ENCODE data around the gene ARL5A. TPM values are rescaled to one million over a fixed set of nuclear protein-coding genes. Genes with fewer than 3 reads are reported as not detected.

ARL5A gene
- total and polyA plus RNA-seq, 2 donors (not counting 1 experiment from before 2014, with no cell fraction given): 29.8 to 40.3 TPM

DNA sequence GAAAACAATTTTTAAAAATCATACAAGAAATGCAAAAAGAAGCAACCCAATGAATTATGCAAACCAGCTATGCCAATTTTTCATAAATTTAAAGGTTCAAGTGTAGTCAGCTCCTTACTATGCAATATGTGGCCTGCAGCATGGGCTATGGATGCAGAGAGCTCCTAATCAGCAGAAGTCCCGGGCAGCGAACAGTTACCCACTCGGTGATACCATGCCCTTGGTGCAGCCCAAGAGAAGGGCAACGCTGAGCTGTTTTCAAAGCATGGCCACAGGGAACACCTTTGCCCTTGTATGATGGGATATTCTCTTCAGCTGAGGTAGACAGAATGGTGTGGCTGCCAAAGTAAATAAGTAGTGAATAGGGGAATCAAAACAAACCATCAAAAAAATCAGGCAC, 17.3 kb upstream of the ARL5A start:
- H2AFZ ChIP-seq (ENCODE audit: low read length): no peak overlapping the region
- no peaks in the 10 kb centered on the region for H3K27me3 ChIP-seq (ENCODE audit: control insufficient read depth, insufficient read depth, low read length)
- no peaks in the 10 kb centered on the region for H3K79me2 ChIP-seq (ENCODE audit: control insufficient read depth, insufficient read depth, low read length)
- no peak overlapping the region for H3K4me3 ChIP-seq (replicated peaks in 1 of 4; ENCODE audit: control extremely low read depth in 1 of 4, insufficient read depth in 1 of 4, low read depth in 3 of 4, low read length in 4 of 4)
- no peaks in the 10 kb centered on the region for H3K36me3 ChIP-seq (ENCODE audit: control insufficient read depth, insufficient read depth, low read length)
- H3K4me2 ChIP-seq (ENCODE audit: extremely low read depth, insufficient read depth, low read length): no peak overlapping the region
- DNase-seq (ENCODE audit: low read depth in 2 of 2): no peak
- H3K9me3 ChIP-seq (ENCODE audit: control insufficient read depth, insufficient read depth, low read depth, low read length): no peaks in the 10 kb centered on the region
- H4K20me1 ChIP-seq (ENCODE audit: control insufficient read depth, extremely low read depth, insufficient read depth, low read length): no peaks in the 10 kb centered on the region
- no peaks in the 10 kb centered on the region for H3K4me1 ChIP-seq (ENCODE audit: control insufficient read depth, extremely low read depth, insufficient read depth, low read length)
- no peak overlapping the region for H3K9ac ChIP-seq (ENCODE audit: insufficient read depth, low read length)
- TF ChIP-seq, protein P1, sequence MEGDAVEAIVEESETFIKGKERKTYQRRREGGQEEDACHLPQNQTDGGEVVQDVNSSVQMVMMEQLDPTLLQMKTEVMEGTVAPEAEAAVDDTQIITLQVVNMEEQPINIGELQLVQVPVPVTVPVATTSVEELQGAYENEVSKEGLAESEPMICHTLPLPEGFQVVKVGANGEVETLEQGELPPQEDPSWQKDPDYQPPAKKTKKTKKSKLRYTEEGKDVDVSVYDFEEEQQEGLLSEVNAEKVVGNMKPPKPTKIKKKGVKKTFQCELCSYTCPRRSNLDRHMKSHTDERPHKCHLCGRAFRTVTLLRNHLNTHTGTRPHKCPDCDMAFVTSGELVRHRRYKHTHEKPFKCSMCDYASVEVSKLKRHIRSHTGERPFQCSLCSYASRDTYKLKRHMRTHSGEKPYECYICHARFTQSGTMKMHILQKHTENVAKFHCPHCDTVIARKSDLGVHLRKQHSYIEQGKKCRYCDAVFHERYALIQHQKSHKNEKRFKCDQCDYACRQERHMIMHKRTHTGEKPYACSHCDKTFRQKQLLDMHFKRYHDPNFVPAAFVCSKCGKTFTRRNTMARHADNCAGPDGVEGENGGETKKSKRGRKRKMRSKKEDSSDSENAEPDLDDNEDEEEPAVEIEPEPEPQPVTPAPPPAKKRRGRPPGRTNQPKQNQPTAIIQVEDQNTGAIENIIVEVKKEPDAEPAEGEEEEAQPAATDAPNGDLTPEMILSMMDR (conservative IDR thresholded peaks at IDR 0.05 in 1 of 2, IDR thresholded peaks at IDR 0.05 in 1 of 2; ENCODE audit: low read depth in 1 of 2, low read length in 2 of 2): no peak
- TF ChIP-seq EZH2 (IDR thresholded peaks at IDR 0.05; ENCODE audit: low read length, missing control alignments): no peak
- no peak overlapping the region for H3K27ac ChIP-seq (ENCODE audit: insufficient read depth, low read length)

DNA sequence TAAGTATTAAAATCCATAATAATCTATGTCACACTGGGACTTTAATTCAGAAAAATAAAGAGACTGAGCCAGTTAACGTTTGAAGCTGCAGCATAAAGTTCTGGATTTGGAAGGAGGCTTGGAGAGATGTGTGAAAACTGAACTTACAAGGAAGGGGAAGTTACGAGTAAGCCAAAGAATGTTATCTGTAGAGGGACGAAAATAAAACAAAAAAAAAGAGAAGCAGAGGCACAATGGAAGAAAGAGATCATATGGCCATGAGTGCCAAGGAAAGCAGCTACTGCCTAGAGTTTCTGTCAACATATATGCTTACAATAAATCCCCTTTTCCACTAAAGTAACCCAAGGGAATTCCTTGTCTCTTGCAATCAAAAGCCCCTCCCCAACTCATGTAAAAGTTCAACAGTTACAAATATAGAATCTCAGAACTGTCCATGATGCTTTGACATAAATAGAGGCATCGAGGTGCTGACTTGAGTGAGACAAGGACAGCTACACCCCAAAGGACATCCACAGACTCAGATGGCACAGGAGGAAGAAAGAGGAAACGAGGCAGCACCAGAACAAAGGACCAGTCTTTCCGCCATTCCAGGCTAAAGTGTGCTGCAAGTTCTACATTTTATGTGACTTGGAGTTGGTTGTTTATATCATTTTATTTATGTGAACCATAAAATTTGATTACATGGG, 16.1 kb upstream of the ARL5A start:
- Histone ChIP-seq H3K27me3 (ENCODE audit: control insufficient read depth, insufficient read depth, low read length) (no peaks in the 10 kb centered on the region), H3K36me3 (ENCODE audit: control insufficient read depth, insufficient read depth, low read length) (no peaks in the 10 kb centered on the region), H3K4me1 (ENCODE audit: control insufficient read depth, extremely low read depth, insufficient read depth, low read length) (no peaks in the 10 kb centered on the region), H3K9me3 (ENCODE audit: control insufficient read depth, insufficient read depth, low read depth, low read length) (no peaks in the 10 kb centered on the region), H3K4me2 (ENCODE audit: extremely low read depth, insufficient read depth, low read length) (no peak overlapping the region), H3K27ac (ENCODE audit: insufficient read depth, low read length) (no peak overlapping the region), H3K79me2 (ENCODE audit: control insufficient read depth, insufficient read depth, low read length) (no peaks in the 10 kb centered on the region), H3K9ac (ENCODE audit: insufficient read depth, low read length) (no peak overlapping the region), H2AFZ (ENCODE audit: low read length) (no peak overlapping the region), H3K4me3 (replicated peaks in 1 of 4; ENCODE audit: control extremely low read depth in 1 of 4, insufficient read depth in 1 of 4, low read depth in 3 of 4, low read length in 4 of 4) (no peak overlapping the region), H4K20me1 (ENCODE audit: control insufficient read depth, extremely low read depth, insufficient read depth, low read length) (no peaks in the 10 kb centered on the region)
- TF ChIP-seq, protein P1 (conservative IDR thresholded peaks at IDR 0.05 in 1 of 2, IDR thresholded peaks at IDR 0.05 in 1 of 2; ENCODE audit: low read depth in 1 of 2, low read length in 2 of 2): no peak
- no peak for TF ChIP-seq EZH2 (IDR thresholded peaks at IDR 0.05; ENCODE audit: low read length, missing control alignments)
- no peak for DNase-seq (ENCODE audit: low read depth in 2 of 2)

DNA sequence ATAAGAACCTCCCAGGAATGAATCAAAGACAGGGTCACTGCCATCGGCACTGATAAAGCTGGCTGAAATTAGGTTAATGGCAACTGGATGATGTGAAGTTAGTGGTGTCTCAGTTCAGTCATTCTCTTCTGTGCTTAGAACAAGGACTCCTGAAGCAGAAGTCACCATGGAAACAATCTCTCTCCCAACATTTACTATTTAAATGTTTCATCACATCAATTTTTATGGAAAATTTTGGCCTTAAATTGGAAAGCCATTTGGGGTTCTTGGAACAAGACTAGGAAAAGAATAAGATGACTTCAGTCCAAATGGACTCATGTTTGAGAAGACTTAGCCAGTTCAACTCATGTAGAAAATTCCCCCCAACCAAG, 15.5 kb upstream of the ARL5A start:
- Histone ChIP-seq H3K36me3 (ENCODE audit: control insufficient read depth, insufficient read depth, low read length) (no peaks in the 10 kb centered on the region), H3K4me2 (ENCODE audit: extremely low read depth, insufficient read depth, low read length) (no peak overlapping the region), H3K9ac (ENCODE audit: insufficient read depth, low read length) (no peak overlapping the region), H4K20me1 (ENCODE audit: control insufficient read depth, extremely low read depth, insufficient read depth, low read length) (no peaks in the 10 kb centered on the region), H3K27me3 (ENCODE audit: control insufficient read depth, insufficient read depth, low read length) (no peaks in the 10 kb centered on the region), H3K27ac (ENCODE audit: insufficient read depth, low read length) (no peak overlapping the region), H3K9me3 (ENCODE audit: control insufficient read depth, insufficient read depth, low read depth, low read length) (no peaks in the 10 kb centered on the region), H3K4me1 (ENCODE audit: control insufficient read depth, extremely low read depth, insufficient read depth, low read length) (no peaks in the 10 kb centered on the region), H3K79me2 (ENCODE audit: control insufficient read depth, insufficient read depth, low read length) (no peaks in the 10 kb centered on the region), H2AFZ (ENCODE audit: low read length) (no peak overlapping the region), H3K4me3 (replicated peaks in 1 of 4; ENCODE audit: control extremely low read depth in 1 of 4, insufficient read depth in 1 of 4, low read depth in 3 of 4, low read length in 4 of 4) (no peak overlapping the region)
- TF ChIP-seq, protein P1 (conservative IDR thresholded peaks at IDR 0.05 in 1 of 2, IDR thresholded peaks at IDR 0.05 in 1 of 2; ENCODE audit: low read depth in 1 of 2, low read length in 2 of 2): no peak
- TF ChIP-seq EZH2 (IDR thresholded peaks at IDR 0.05; ENCODE audit: low read length, missing control alignments): no peak
- no peak for DNase-seq (ENCODE audit: low read depth in 2 of 2)

All from fibroblast of lung (primary cell).